HG03039 (cell line): ENCODE data around the gene MGLL.

Experiments
- ATAC-seq: cut with Tn5 transposase; IDR thresholded peaks from one replicate; pipeline ENCODE4 v1.9.1; 2021; ENCODE audit warnings: mild to moderate bottlenecking, moderate library complexity; ENCODE audit not compliant: unreplicated experiment

Gene MGLL

GRCh38 chr3:127835993-127836882, 13.9 kb upstream of the MGLL start:
- ATAC-seq = peak; percentile 73

- ATAC-seq = no peak
Measured at GRCh38 chr3:127834771-127835170, 12.5 kb upstream of the MGLL start.

GRCh38 chr3:127833281-127834032, 11.1 kb upstream of the MGLL start:
- ATAC-seq = no peak

GRCh38 chr3:127831723-127832172, 9.4 kb upstream of the MGLL start:
- ATAC-seq = no peak

GRCh38 chr3:127829537-127829936, 7.2 kb upstream of the MGLL start:
- no peak for ATAC-seq

- ATAC-seq = no peak
Measured at GRCh38 chr3:127827808-127828207, 5.5 kb upstream of the MGLL start.

- ATAC-seq = no peak
Measured at GRCh38 chr3:127825756-127826155, 3.4 kb upstream of the MGLL start.

GRCh38 chr3:127824151-127824825, 2.0 kb upstream of the MGLL start:
- ATAC-seq = no peak

- ATAC-seq = no peak
Measured at GRCh38 chr3:127823426-127823857, 1.1 kb upstream of the MGLL start.

- peak; percentile 50 for ATAC-seq
Measured at GRCh38 chr3:127822682-127823425, 539 bp upstream of the MGLL start.

- no peak for ATAC-seq
Measured at GRCh38 chr3:127821394-127821793, 921 bp downstream of the MGLL start.

- no peak for ATAC-seq
Measured at GRCh38 chr3:127820826-127821313, 1.4 kb downstream of the MGLL start.

- ATAC-seq = no peak
Measured at GRCh38 chr3:127820221-127820825, 2.0 kb downstream of the MGLL start.

GRCh38 chr3:127819656-127820055, 2.7 kb downstream of the MGLL start:
- no peak for ATAC-seq

GRCh38 chr3:127819086-127819485, 3.2 kb downstream of the MGLL start:
- ATAC-seq = no peak

GRCh38 chr3:127817406-127817841, 4.9 kb downstream of the MGLL start:
- ATAC-seq = no peak

- ATAC-seq = no peak
Measured at GRCh38 chr3:127816783-127817405, 5.4 kb downstream of the MGLL start.

GRCh38 chr3:127815641-127816605, 6.4 kb downstream of the MGLL start:
- no peak for ATAC-seq
